Keratinocyte (primary cell): ENCODE data around the gene SCN10A. TPM values are rescaled to one million over a fixed set of nuclear protein-coding genes. Genes with fewer than 3 reads are reported as not detected.

Experiments
- DNase-seq: peaks from one replicate; pipeline ENCODE4 v3.0.0-alpha.2; 2011; ENCODE audit warnings: low read depth, missing footprints, low spot score
- FAIRE-seq: peaks from 2 replicates; lab custom pipeline; 2011; peaks lifted over from hg19 to GRCh38; lab: Jason Lieb, UNC
- H2AFZ ChIP-seq: 2 replicates; pipeline ENCODE4 v1.6.0; 2012; ENCODE audit warnings: low read length, control low read depth, inconsistent platforms; ENCODE audit not compliant: control insufficient read depth
- H3K27ac ChIP-seq: 2 replicates; pipeline ENCODE4 v1.5.1; 2011; ENCODE audit warnings: low read length; ENCODE audit not compliant: control insufficient read depth, insufficient read depth
- H3K27me3 ChIP-seq: 3 replicates; pipeline ENCODE4 v1.6.0; 2011; ENCODE audit warnings: low read length; ENCODE audit not compliant: control insufficient read depth, insufficient read depth; ENCODE audit errors: extremely low read depth
- H3K36me3 ChIP-seq, 2 experiments: 2 replicates in 1 of 2; 3 replicates in 1 of 2; pipeline ENCODE4 v1.5.1; 2011; ENCODE audit warnings: low read length in 2 of 2, mild to moderate bottlenecking in 1 of 2; ENCODE audit not compliant: control insufficient read depth in 2 of 2, insufficient read depth in 2 of 2; ENCODE audit errors: extremely low read depth in 1 of 2
- H3K4me1 ChIP-seq: 3 replicates; pipeline ENCODE4 v1.5.1; 2011; ENCODE audit warnings: low read length; ENCODE audit not compliant: control insufficient read depth, insufficient read depth; ENCODE audit errors: extremely low read depth
- H3K4me2 ChIP-seq: 3 replicates; pipeline ENCODE4 v1.6.0; 2011; ENCODE audit warnings: low read depth, low read length; ENCODE audit not compliant: control insufficient read depth, insufficient read depth; ENCODE audit errors: extremely low read depth
- H3K4me3 ChIP-seq, 3 experiments: fragments of 200-600 bp in 1 of 3; sonication (generic) in 1 of 3; 2 replicates in 2 of 3; 3 replicates in 1 of 3; pipeline ENCODE4 v1.5.1; 2011 to 2016; ENCODE audit warnings: low read length in 3 of 3, mild to moderate bottlenecking in 3 of 3, control low read depth in 2 of 3, inconsistent platforms in 1 of 3, low read depth in 1 of 3, mixed read lengths in 1 of 3, mixed run types in 1 of 3, moderate library complexity in 1 of 3; ENCODE audit not compliant: control insufficient read depth in 2 of 3, insufficient read depth in 2 of 3; ENCODE audit errors: extremely low read depth in 1 of 3
- H3K79me2 ChIP-seq: 2 replicates; pipeline ENCODE4 v1.6.0; 2012; ENCODE audit warnings: low read length; ENCODE audit not compliant: control insufficient read depth, insufficient read depth
- H3K9ac ChIP-seq: 3 replicates; pipeline ENCODE4 v1.6.0; 2011; ENCODE audit warnings: low read length; ENCODE audit not compliant: control insufficient read depth, insufficient read depth; ENCODE audit errors: extremely low read depth
- H3K9me1 ChIP-seq: 3 replicates; pipeline ENCODE4 v1.6.0; 2011; ENCODE audit warnings: low read length; ENCODE audit not compliant: control insufficient read depth, insufficient read depth; ENCODE audit errors: extremely low read depth
- H3K9me3 ChIP-seq: 2 replicates; pipeline ENCODE4 v1.5.1; 2012; ENCODE audit warnings: low read depth, low read length; ENCODE audit not compliant: control insufficient read depth
- H4K20me1 ChIP-seq: 3 replicates; pipeline ENCODE4 v1.6.0; 2011; ENCODE audit warnings: low read length; ENCODE audit not compliant: control insufficient read depth, insufficient read depth; ENCODE audit errors: extremely low read depth
- EZH2 ChIP-seq: IDR thresholded peaks from one replicate; pipeline ENCODE4 v1.6.1; 2012; ENCODE audit warnings: inconsistent platforms, mild to moderate bottlenecking, low read length, moderate library complexity
- dilution Hi-C: fragments of 300-500 bp; cut with MboI; formaldehyde crosslinking; loops from one replicate; pipeline ENCODE4 v1.7.0; 2020; ENCODE audit warnings: low sequenced_read_pairs; ENCODE audit not compliant: extremely low pct_ligation_motif_present
- polyA plus RNA-seq, 5 experiments: library from polyadenylated mRNA; depleted of rRNA in 3 of 5; stranded (reverse) in 3 of 5; stranded (forward) in 1 of 5; unstranded in 1 of 5; fragments of >200 nt; gene quantifications; 1 replicate in 1 of 5; 2 replicates in 3 of 5; 3 replicates in 1 of 5; pipeline versions ENCODE4 v1.2.1 to v1.2.3, GENCODE V29; 2011 to 2012; ENCODE audit warnings: missing spikeins in 2 of 5, low read depth in 1 of 5, low replicate concordance in 1 of 5
- TF ChIP-seq, protein P1 (sequence below), 3 experiments: IDR thresholded peaks in 1 of 3; conservative IDR thresholded peaks in 1 of 3; optimal IDR thresholded peaks in 1 of 3; 2 replicates in 2 of 3; 3 replicates in 1 of 3; pipeline versions ENCODE3 to v1.5.1; 2011; ENCODE audit warnings: low read length in 3 of 3, mild to moderate bottlenecking in 3 of 3, moderate library complexity in 2 of 3, control low read depth in 1 of 3, inconsistent platforms in 1 of 3; ENCODE audit not compliant: insufficient read depth in 2 of 3; ENCODE audit errors: extremely low read depth in 1 of 3

SCN10A gene
- polyA plus RNA-seq, 1 donor (not counting 4 experiments of a cell fraction or from before 2014, with no cell fraction given), result not detected

DNA sequence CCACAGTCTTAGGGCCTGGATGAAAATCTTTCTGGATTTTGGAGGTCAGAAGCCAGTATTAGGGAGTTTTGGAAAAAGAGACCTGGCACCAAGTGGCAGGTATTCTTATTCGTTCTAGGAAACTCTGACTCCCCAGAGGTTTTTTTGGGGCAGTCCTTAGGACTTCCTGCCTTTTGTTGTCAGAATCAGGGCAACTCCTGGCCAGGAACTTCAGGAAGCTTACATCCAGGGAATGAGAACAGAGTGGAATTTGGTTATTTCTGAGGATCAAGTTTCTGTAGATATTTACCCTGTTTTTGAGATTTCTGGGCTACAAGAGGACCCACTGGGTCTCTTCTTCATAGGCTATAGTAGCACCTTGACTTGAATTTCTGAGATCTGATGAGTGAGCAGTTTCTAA lies 15.5 kb downstream of the SCN10A start:
- no peaks in the 10 kb centered on the region for H3K9me1 ChIP-seq
- H4K20me1 ChIP-seq, result no peaks in the 10 kb centered on the region
- H3K27ac ChIP-seq, result no peak overlapping the region
- no peak overlapping the region for H3K9ac ChIP-seq
- H3K4me2 ChIP-seq, result no peak overlapping the region
- H3K27me3 ChIP-seq, result no peaks in the 10 kb centered on the region
- FAIRE-seq, result no peak
- dilution Hi-C loops, result no loop called here
- no peaks in the 10 kb centered on the region for H3K9me3 ChIP-seq
- no peaks in the 10 kb centered on the region for H3K36me3 ChIP-seq
- H3K4me1 ChIP-seq, result no peaks in the 10 kb centered on the region
- no peak for DNase-seq
- H2AFZ ChIP-seq, result no peak overlapping the region
- H3K4me3 ChIP-seq, result no peak overlapping the region
- TF ChIP-seq, protein P1, sequence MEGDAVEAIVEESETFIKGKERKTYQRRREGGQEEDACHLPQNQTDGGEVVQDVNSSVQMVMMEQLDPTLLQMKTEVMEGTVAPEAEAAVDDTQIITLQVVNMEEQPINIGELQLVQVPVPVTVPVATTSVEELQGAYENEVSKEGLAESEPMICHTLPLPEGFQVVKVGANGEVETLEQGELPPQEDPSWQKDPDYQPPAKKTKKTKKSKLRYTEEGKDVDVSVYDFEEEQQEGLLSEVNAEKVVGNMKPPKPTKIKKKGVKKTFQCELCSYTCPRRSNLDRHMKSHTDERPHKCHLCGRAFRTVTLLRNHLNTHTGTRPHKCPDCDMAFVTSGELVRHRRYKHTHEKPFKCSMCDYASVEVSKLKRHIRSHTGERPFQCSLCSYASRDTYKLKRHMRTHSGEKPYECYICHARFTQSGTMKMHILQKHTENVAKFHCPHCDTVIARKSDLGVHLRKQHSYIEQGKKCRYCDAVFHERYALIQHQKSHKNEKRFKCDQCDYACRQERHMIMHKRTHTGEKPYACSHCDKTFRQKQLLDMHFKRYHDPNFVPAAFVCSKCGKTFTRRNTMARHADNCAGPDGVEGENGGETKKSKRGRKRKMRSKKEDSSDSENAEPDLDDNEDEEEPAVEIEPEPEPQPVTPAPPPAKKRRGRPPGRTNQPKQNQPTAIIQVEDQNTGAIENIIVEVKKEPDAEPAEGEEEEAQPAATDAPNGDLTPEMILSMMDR (optimal IDR thresholded peaks at IDR 0.05 in 1 of 3, IDR thresholded peaks at IDR 0.05 in 1 of 3, conservative IDR thresholded peaks at IDR 0.05 in 1 of 3; ENCODE audit: extremely low read depth in 1 of 3, insufficient read depth in 2 of 3, low read length in 3 of 3), result no peak
- no peak for TF ChIP-seq EZH2
- no peaks in the 10 kb centered on the region for H3K79me2 ChIP-seq

DNA sequence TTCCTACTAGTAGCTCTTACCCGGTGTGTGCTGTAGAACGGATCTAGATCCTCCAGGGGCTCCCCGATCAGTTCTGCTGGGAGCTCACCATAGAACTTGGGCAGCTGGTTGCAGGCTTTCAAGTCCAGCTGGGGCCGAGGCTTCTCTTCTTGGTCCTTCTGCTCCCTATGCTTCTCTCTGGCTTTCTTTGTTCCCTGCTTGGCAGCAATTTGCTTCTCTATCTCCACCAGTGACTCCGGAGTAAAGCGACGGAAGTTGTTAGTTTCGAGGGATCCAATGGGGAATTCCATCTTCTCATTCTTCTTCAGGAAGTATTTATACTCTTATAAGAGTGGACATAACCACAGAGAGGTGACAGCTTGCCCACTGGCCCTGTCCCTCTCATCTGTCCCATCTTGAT lies 22.3 kb downstream of the SCN10A start:
- dilution Hi-C loops, result no loop called here
- H3K9me3 ChIP-seq, result no peaks in the 10 kb centered on the region
- H3K36me3 ChIP-seq, result no peaks in the 10 kb centered on the region
- H3K9ac ChIP-seq, result no peak overlapping the region
- TF ChIP-seq, protein P1 (optimal IDR thresholded peaks at IDR 0.05 in 1 of 3, IDR thresholded peaks at IDR 0.05 in 1 of 3, conservative IDR thresholded peaks at IDR 0.05 in 1 of 3; ENCODE audit: extremely low read depth in 1 of 3, insufficient read depth in 2 of 3, low read length in 3 of 3), result no peak
- TF ChIP-seq EZH2, result no peak
- no peak overlapping the region for H3K4me3 ChIP-seq
- H3K4me1 ChIP-seq, result no peaks in the 10 kb centered on the region
- no peak overlapping the region for H3K27ac ChIP-seq
- FAIRE-seq (no peak), DNase-seq (no peak)
- no peak overlapping the region for H3K4me2 ChIP-seq
- H3K9me1 ChIP-seq, result no peaks in the 10 kb centered on the region
- H3K79me2 ChIP-seq, result no peaks in the 10 kb centered on the region
- no peak overlapping the region for H2AFZ ChIP-seq
- no peaks in the 10 kb centered on the region for H3K27me3 ChIP-seq
- no peaks in the 10 kb centered on the region for H4K20me1 ChIP-seq
